ENCODE measurements around the gene PUS3.

The PUS3 gene

GRCh38 chr11:125948278-125949051 is 45.5 kb upstream of the PUS3 start:
- TF ChIP-seq, protein P1, sequence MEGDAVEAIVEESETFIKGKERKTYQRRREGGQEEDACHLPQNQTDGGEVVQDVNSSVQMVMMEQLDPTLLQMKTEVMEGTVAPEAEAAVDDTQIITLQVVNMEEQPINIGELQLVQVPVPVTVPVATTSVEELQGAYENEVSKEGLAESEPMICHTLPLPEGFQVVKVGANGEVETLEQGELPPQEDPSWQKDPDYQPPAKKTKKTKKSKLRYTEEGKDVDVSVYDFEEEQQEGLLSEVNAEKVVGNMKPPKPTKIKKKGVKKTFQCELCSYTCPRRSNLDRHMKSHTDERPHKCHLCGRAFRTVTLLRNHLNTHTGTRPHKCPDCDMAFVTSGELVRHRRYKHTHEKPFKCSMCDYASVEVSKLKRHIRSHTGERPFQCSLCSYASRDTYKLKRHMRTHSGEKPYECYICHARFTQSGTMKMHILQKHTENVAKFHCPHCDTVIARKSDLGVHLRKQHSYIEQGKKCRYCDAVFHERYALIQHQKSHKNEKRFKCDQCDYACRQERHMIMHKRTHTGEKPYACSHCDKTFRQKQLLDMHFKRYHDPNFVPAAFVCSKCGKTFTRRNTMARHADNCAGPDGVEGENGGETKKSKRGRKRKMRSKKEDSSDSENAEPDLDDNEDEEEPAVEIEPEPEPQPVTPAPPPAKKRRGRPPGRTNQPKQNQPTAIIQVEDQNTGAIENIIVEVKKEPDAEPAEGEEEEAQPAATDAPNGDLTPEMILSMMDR (IDR thresholded peaks at IDR 0.05; ENCODE audit: insufficient read depth, low read depth, low read length, missing control alignments): no peak
- no peak for DNase-seq (ENCODE audit: low read depth)
- no peak overlapping the region for H3K4me3 ChIP-seq (ENCODE audit: low read depth, low read length)

- no peak for DNase-seq (ENCODE audit: low read depth)
- TF ChIP-seq, protein P1 (IDR thresholded peaks at IDR 0.05; ENCODE audit: insufficient read depth, low read depth, low read length, missing control alignments): no peak
- H3K4me3 ChIP-seq (ENCODE audit: low read depth, low read length): no peak overlapping the region
Observed at GRCh38 chr11:125947419-125948277, 44.6 kb upstream of the PUS3 start.

DNA sequence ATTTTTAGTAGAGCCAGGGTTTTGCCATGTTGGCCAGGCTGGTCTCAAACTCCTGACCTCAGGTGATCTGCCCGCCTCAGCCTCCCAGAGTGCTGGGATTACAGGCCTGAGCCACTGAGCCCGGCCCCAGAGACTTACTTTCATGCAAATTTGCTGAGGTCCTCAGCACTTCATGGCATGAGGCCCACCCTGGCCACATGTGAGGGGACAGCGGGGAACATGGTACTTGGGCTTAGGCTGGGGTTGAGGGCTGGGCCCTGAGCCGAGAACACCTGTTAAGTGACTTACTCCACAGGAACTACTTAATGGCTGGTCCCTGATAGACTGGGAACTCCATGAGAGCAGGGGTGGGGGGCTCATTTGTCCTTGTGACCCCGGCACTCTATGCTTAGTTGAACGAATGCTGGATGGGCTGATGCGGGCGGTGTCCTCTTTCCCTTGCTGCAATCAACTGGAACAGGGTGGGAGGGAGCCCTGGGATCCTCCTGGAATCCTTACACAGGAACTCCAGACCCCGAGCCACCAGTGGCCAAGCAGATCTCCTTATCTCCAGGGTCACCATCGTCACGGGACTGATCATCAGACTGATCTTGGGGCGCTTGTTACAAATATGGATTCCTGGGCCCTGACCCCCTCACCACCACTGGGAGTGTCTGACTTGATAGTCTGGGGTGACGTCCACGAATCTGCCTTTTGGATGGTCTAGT is 43.9 kb upstream of the PUS3 start:
- TF ChIP-seq, protein P1 (IDR thresholded peaks at IDR 0.05; ENCODE audit: insufficient read depth, low read depth, low read length, missing control alignments): no peak
- no peak overlapping the region for H3K4me3 ChIP-seq (ENCODE audit: low read depth, low read length)
- DNase-seq (ENCODE audit: low read depth): no peak

DNA sequence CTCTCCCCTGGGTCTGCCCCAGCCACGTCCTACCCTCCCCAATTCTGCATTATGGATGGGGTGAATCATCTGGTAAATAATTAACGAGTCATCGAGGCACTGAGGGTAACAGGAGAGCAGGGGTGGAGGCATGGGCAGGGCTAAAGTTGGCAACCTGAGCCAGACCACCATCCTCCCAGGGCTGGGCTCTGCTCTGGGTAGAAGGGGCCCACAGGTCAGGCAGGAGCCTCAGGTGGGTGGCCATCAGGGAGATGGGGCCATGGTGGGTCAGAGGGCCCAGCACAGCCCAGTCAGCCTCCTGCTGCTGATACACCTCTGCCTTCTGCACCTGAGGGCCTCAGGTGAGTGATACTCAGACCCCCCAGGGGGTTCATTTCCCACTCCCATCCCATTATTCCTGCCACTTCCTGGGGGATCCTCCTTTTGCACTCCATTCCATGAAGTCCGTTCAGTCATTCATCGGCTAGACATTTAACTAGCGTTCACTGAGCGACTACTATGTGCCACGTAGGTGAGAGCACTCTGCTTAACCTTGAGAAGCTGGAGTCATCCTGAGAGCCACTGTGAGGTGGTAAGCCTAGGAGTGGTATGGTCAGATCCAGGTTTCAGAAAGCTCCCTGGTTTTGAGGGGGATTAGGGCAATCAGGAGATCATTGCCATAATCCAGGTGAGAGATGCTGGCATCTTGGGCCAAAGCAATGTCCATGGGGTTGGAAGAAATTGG is 43.0 kb upstream of the PUS3 start, which contains the start of gene VSIG10L2:
Gene VSIG10L2, plus strand, starts transcription at position 248 of the 724 bp plus-strand sequence. Its CDS starts 12 bp downstream, at position 260.
- H3K4me3 ChIP-seq (ENCODE audit: low read depth, low read length): no peak within 1 kb of the TSS
- TF ChIP-seq, protein P1 (IDR thresholded peaks at IDR 0.05; ENCODE audit: insufficient read depth, low read depth, low read length, missing control alignments): no peak
- DNase-seq (ENCODE audit: low read depth): no peak

DNA sequence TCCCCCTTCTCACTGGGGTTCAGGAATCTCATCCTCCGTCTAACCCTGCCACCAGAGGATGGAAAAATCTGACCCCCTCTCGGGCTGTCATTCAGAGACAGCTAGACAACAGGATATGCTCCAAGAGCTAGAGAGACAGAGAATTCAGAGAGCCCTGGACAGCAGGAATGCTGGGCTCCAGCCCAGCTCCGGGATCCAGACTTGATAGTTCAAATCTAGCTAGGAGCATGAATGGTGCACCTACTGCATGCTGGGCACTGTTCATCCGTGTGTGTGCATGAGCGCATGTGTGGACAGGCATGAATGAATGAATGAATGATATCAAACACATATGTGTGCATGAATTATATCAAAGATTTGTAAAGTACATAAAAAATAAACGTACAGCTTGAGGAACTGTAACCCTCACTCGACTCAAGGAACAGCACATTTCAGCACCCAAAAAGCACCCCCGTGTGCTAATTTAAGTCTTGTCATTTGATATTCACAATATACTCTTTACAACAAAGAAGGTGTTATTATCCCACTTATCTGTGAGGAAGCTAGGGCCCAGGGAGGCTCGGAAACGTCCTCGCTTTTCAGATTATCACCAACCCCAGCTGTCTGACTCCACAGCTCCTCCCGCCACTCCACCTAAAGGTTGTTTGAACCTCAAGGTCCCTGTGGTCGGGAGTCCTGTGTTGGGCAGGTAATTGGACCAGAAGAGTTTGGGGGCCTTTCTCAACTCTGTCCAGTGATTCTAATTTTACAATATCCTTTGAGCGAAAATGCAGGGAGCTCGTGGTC is 42.2 kb upstream of the PUS3 start:
- TF ChIP-seq, protein P1 (IDR thresholded peaks at IDR 0.05; ENCODE audit: insufficient read depth, low read depth, low read length, missing control alignments): no peak
- H3K4me3 ChIP-seq (ENCODE audit: low read depth, low read length): no peak overlapping the region
- no peak for DNase-seq (ENCODE audit: low read depth)

Data from GM12865 (cell line).